Measurements from ENCODE around the gene MAP3K8. TPM values are rescaled to one million over a fixed set of nuclear protein-coding genes. Genes with fewer than 3 reads are reported as not detected.

MAP3K8 gene
- total RNA-seq, 1 experiment from 2014 or later = 13.8 TPM

DNA sequence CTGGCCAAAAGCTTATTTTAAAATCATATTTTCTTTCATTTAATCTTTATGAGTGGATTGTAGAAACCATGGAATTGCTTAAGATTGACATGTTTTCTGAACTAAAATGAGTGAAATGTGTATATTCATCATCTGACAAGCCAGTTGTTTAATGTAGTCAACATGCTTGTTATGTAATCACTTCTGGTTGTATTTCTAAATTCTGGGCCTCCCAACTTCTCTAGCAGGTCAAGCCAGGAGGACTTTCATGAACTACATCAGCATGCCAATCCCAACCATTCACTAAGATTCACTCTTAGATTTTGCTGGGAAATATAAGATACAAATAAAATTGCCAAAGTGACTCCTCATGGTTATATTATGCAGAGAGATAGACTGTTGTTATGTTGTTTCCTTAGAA is 21.1 kb upstream of the MAP3K8 start:
- no peak overlapping the region for H3K4me3 Mint-ChIP-seq
- TF ChIP-seq CREM (CRISPR knock-in tag; IDR thresholded peaks at IDR 0.05) (no peak), RORB (CRISPR knock-in tag; IDR thresholded peaks at IDR 0.05) (no peak), ZNF317 (CRISPR knock-in tag; IDR thresholded peaks at IDR 0.05; ENCODE audit: borderline replicate concordance, low read depth) (no peak)
- TF ChIP-seq, protein P1, sequence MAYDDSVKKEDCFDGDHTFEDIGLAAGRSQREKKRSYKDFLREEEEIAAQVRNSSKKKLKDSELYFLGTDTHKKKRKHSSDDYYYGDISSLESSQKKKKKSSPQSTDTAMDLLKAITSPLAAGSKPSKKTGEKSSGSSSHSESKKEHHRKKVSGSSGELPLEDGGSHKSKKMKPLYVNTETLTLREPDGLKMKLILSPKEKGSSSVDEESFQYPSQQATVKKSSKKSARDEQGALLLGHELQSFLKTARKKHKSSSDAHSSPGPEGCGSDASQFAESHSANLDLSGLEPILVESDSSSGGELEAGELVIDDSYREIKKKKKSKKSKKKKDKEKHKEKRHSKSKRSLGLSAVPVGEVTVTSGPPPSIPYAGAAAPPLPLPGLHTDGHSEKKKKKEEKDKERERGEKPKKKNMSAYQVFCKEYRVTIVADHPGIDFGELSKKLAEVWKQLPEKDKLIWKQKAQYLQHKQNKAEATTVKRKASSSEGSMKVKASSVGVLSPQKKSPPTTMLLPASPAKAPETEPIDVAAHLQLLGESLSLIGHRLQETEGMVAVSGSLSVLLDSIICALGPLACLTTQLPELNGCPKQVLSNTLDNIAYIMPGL (CRISPR knock-in tag; IDR thresholded peaks at IDR 0.05) = no peak
- no peaks in the 10 kb centered on the region for H3K36me3 Mint-ChIP-seq
- H3K9me3 Mint-ChIP-seq = no peaks in the 10 kb centered on the region
- CTCF ChIA-PET = interaction anchor here (0.7 to 1.9 kb wide), 5 partner anchors 11 to 169 kb away, joined by 4 to 10 read pairs (median 5); partner anchors contain the start of gene MAP3K8
- no peak for ATAC-seq
- H3K27ac Mint-ChIP-seq = no peak overlapping the region
- DNase-seq (ENCODE audit: low spot score) = no peak
- no peaks in the 10 kb centered on the region for H3K4me1 Mint-ChIP-seq
- POLR2A ChIA-PET = no interaction called here
- no peaks in the 10 kb centered on the region for H3K27me3 Mint-ChIP-seq (ENCODE audit: low read depth)

DNA sequence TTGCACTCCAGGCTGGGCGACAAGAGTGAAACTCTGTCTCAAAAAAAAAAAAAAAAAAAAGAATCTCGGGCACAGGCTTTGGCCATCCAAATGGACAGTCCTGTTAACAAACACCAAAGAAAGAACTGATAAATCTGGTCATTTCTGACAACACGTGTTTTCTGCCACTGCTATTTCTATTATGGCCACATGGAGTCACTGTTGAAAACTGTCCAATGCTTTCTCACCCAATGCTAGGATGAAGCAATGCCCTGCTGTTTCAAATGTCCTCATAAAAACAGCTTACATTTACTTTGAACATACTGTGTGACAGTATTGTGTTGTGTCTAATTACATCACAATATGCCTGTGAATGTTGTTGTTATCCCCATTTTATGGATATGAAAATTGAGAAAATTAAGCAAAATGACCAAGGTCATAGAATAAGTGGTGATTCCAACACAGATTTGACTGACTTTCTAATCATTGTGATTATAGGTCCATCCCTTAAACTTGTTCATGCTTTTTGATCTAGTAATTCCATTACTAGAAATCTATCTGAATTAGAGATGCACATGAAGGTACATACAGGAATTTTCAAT is 19.9 kb upstream of the MAP3K8 start:
- peak; percentile 51 for ATAC-seq
- peaks cover 8% of the 10 kb centered on the region for H3K4me1 Mint-ChIP-seq
- TF ChIP-seq, protein P2, sequence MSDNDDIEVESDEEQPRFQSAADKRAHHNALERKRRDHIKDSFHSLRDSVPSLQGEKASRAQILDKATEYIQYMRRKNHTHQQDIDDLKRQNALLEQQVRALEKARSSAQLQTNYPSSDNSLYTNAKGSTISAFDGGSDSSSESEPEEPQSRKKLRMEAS (CRISPR knock-in tag; IDR thresholded peaks at IDR 0.05) = peak; percentile 46; the same call in 1 of the 2 replicates
- TF ChIP-seq NR1H2 (CRISPR knock-in tag; IDR thresholded peaks at IDR 0.05) = no peak
- TF ChIP-seq GABPB1 (CRISPR knock-in tag; IDR thresholded peaks at IDR 0.05) = peak; percentile 56; the same call in 1 of the 2 replicates
- TF ChIP-seq, protein P3, sequence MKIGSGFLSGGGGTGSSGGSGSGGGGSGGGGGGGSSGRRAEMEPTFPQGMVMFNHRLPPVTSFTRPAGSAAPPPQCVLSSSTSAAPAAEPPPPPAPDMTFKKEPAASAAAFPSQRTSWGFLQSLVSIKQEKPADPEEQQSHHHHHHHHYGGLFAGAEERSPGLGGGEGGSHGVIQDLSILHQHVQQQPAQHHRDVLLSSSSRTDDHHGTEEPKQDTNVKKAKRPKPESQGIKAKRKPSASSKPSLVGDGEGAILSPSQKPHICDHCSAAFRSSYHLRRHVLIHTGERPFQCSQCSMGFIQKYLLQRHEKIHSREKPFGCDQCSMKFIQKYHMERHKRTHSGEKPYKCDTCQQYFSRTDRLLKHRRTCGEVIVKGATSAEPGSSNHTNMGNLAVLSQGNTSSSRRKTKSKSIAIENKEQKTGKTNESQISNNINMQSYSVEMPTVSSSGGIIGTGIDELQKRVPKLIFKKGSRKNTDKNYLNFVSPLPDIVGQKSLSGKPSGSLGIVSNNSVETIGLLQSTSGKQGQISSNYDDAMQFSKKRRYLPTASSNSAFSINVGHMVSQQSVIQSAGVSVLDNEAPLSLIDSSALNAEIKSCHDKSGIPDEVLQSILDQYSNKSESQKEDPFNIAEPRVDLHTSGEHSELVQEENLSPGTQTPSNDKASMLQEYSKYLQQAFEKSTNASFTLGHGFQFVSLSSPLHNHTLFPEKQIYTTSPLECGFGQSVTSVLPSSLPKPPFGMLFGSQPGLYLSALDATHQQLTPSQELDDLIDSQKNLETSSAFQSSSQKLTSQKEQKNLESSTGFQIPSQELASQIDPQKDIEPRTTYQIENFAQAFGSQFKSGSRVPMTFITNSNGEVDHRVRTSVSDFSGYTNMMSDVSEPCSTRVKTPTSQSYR (CRISPR knock-in tag; IDR thresholded peaks at IDR 0.05) = no peak
- TF ChIP-seq, protein P4, sequence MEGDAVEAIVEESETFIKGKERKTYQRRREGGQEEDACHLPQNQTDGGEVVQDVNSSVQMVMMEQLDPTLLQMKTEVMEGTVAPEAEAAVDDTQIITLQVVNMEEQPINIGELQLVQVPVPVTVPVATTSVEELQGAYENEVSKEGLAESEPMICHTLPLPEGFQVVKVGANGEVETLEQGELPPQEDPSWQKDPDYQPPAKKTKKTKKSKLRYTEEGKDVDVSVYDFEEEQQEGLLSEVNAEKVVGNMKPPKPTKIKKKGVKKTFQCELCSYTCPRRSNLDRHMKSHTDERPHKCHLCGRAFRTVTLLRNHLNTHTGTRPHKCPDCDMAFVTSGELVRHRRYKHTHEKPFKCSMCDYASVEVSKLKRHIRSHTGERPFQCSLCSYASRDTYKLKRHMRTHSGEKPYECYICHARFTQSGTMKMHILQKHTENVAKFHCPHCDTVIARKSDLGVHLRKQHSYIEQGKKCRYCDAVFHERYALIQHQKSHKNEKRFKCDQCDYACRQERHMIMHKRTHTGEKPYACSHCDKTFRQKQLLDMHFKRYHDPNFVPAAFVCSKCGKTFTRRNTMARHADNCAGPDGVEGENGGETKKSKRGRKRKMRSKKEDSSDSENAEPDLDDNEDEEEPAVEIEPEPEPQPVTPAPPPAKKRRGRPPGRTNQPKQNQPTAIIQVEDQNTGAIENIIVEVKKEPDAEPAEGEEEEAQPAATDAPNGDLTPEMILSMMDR (IDR thresholded peaks at IDR 0.05) = peak; percentile 40; the same call in 1 of the 2 replicates
- TF ChIP-seq JUN (CRISPR knock-in tag; IDR thresholded peaks at IDR 0.05) = no peak
- TF ChIP-seq, protein P5, sequence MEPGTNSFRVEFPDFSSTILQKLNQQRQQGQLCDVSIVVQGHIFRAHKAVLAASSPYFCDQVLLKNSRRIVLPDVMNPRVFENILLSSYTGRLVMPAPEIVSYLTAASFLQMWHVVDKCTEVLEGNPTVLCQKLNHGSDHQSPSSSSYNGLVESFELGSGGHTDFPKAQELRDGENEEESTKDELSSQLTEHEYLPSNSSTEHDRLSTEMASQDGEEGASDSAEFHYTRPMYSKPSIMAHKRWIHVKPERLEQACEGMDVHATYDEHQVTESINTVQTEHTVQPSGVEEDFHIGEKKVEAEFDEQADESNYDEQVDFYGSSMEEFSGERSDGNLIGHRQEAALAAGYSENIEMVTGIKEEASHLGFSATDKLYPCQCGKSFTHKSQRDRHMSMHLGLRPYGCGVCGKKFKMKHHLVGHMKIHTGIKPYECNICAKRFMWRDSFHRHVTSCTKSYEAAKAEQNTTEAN (CRISPR knock-in tag; IDR thresholded peaks at IDR 0.05) = no peak
- H3K36me3 Mint-ChIP-seq = no peaks in the 10 kb centered on the region
- ChIA-PET CTCF (interaction anchor here (0.6 to 1.9 kb wide), 23 partner anchors 14 to 851 kb away, joined by 3 to 16 read pairs (median 4); partner anchors contain the start of gene MAP3K8), POLR2A (no interaction called here)
- H3K27ac Mint-ChIP-seq = no peak overlapping the region
- H3K27me3 Mint-ChIP-seq (ENCODE audit: low read depth) = no peaks in the 10 kb centered on the region
- H3K4me3 Mint-ChIP-seq = no peak overlapping the region
- H3K9me3 Mint-ChIP-seq = no peaks in the 10 kb centered on the region
- no peak for DNase-seq (ENCODE audit: low spot score)

DNA sequence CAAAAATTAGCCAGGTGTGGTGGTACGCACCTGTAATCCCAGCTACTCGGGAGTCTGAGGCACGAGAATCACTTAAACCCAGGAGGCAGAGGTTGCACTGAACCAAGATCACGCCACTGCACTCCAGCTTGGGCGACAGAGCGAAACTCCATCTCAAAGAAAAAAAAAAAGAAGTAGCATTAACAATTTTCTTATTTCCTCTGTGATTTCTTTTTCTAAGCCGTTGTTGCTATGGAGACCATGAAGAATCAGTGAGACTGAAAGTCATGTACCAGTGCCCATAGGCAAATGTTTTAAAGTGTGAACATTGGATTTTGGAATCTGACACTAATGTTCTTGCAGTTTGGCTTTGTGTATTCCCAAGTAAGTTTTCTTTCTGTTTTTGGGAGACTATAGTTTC is 18.4 kb upstream of the MAP3K8 start:
- no peak overlapping the region for H3K27ac Mint-ChIP-seq
- peaks cover 10% of the 10 kb centered on the region for H3K4me1 Mint-ChIP-seq
- CTCF ChIA-PET = interaction anchor here (1.4 kb wide), 1 partner anchor 176 kb away, joined by 5 read pairs; no protein-coding TSS in a partner anchor
- ATAC-seq = no peak
- no peaks in the 10 kb centered on the region for H3K36me3 Mint-ChIP-seq
- no peaks in the 10 kb centered on the region for H3K9me3 Mint-ChIP-seq
- H3K27me3 Mint-ChIP-seq (ENCODE audit: low read depth) = no peaks in the 10 kb centered on the region
- H3K4me3 Mint-ChIP-seq = no peak overlapping the region
- DNase-seq (ENCODE audit: low spot score) = no peak
- POLR2A ChIA-PET = no interaction called here
- TF ChIP-seq CBFB (CRISPR knock-in tag; IDR thresholded peaks at IDR 0.05; ENCODE audit: low read depth) (no peak), ZNF121 (CRISPR knock-in tag; IDR thresholded peaks at IDR 0.05) (no peak), TCF7 (CRISPR knock-in tag; IDR thresholded peaks at IDR 0.05; ENCODE audit: low read depth) (no peak)
